BLaER1 treated with 17β-estradiol and CSF1 and Interleukin-3, amounts not matched to agents 10 nM and 100 nM (cell line): ENCODE measurements around the gene P2RX6.

Source experiments
- H3K27ac ChIP-seq, 11 experiments: shearing (Covaris generic); formaldehyde crosslinking; 2 replicates each; pipeline ENCODE4 v1.8.1; 2022
- H3K27me3 ChIP-seq, 11 experiments: shearing (Covaris generic); formaldehyde crosslinking; 2 replicates each; pipeline ENCODE4 v1.8.1; 2022
- H3K36me3 ChIP-seq, 11 experiments: shearing (Covaris generic); formaldehyde crosslinking; 2 replicates each; pipeline ENCODE4 v1.8.1; 2022
- H3K4me1 ChIP-seq, 10 experiments: shearing (Covaris generic); formaldehyde crosslinking; 2 replicates each; pipeline ENCODE4 v1.8.1; 2022
- H3K4me2 ChIP-seq, 11 experiments: shearing (Covaris generic); formaldehyde crosslinking; 2 replicates each; pipeline ENCODE4 v1.8.1; 2022
- H3K4me3 ChIP-seq, 10 experiments: shearing (Covaris generic); formaldehyde crosslinking; 2 replicates each; pipeline ENCODE4 v1.8.1; 2022
- H3K9ac ChIP-seq, 11 experiments: shearing (Covaris generic); formaldehyde crosslinking; 2 replicates each; pipeline ENCODE4 v1.8.1; 2022
- H3K9me3 ChIP-seq, 11 experiments: shearing (Covaris generic); formaldehyde crosslinking; replicated peaks in 1 of 11; 2 replicates each; pipeline ENCODE4 v1.8.1; 2022
- H4K20me1 ChIP-seq, 11 experiments: shearing (Covaris generic); formaldehyde crosslinking; 2 replicates each; pipeline ENCODE4 v1.8.1; 2022
- Cebpa-rat ChIP-seq, 11 experiments: shearing (Covaris generic); IDR thresholded peaks; 2 replicates each; pipeline ENCODE4 v1.8.1; 2022

Gene P2RX6

GRCh38 chr22:20979243-20979809 lies 35.6 kb upstream of the P2RX6 start:
- Histone ChIP-seq H3K27ac (no peak overlapping the region), H3K9me3 (peaks cover 8 to 10% (median 9%) of the 10 kb centered on the region in 11 experiments; a peak in 20 of 22 replicates), H3K36me3 (peaks cover 0 to 10% (median 8%) of the 10 kb centered on the region in 11 experiments; a peak in 9 of 22 replicates), H3K4me3 (no peak overlapping the region), H3K27me3 (no peaks in the 10 kb centered on the region), H4K20me1 (no peaks in the 10 kb centered on the region), H3K9ac (no peak overlapping the region), H3K4me1 (peaks cover 24 to 27% (median 26%) of the 10 kb centered on the region in 10 experiments), H3K4me2 (no peak overlapping the region)
- no peak for TF ChIP-seq Cebpa-rat (IDR thresholded peaks at IDR 0.05)

GRCh38 chr22:20979940-20980453 lies 35.0 kb upstream of the P2RX6 start:
- H3K4me1 ChIP-seq, result peaks cover 24 to 27% (median 26%) of the 10 kb centered on the region in 10 experiments
- peaks cover 8 to 10% (median 9%) of the 10 kb centered on the region in 11 experiments; a peak in 20 of 22 replicates for H3K9me3 ChIP-seq
- no peaks in the 10 kb centered on the region for H3K27me3 ChIP-seq
- no peak for TF ChIP-seq Cebpa-rat (IDR thresholded peaks at IDR 0.05)
- peaks cover 0 to 16% (median 12%) of the 10 kb centered on the region in 11 experiments; a peak in 10 of 22 replicates for H3K36me3 ChIP-seq
- H3K27ac ChIP-seq, result no peak overlapping the region
- no peak overlapping the region for H3K4me3 ChIP-seq
- no peaks in the 10 kb centered on the region; a peak in 1 of 22 replicates for H4K20me1 ChIP-seq
- H3K9ac ChIP-seq, result no peak overlapping the region
- H3K4me2 ChIP-seq, result no peak overlapping the region

GRCh38 chr22:20980523-20980922 lies 34.4 kb upstream of the P2RX6 start:
- H3K27me3 ChIP-seq, result no peaks in the 10 kb centered on the region
- peaks cover 24 to 27% (median 26%) of the 10 kb centered on the region in 10 experiments for H3K4me1 ChIP-seq
- H3K36me3 ChIP-seq, result peaks cover 3 to 21% (median 16%) of the 10 kb centered on the region in 11 experiments; a peak in 21 of 22 replicates
- no peak for TF ChIP-seq Cebpa-rat (IDR thresholded peaks at IDR 0.05)
- H3K9me3 ChIP-seq, result peaks cover 8 to 10% (median 9%) of the 10 kb centered on the region in 11 experiments; a peak in 20 of 22 replicates
- H3K4me3 ChIP-seq, result no peak overlapping the region
- H4K20me1 ChIP-seq, result peaks cover 0 to 4% (median 0%) of the 10 kb centered on the region in 11 experiments; a peak in 3 of 22 replicates
- peak overlapping the region in 4 of 11 experiments; percentile 86 to 94 (median 92); a peak in 4 of 22 replicates for H3K9ac ChIP-seq
- peak overlapping the region in 7 of 11 experiments; percentile 88 to 97 (median 94); a peak in 10 of 22 replicates for H3K4me2 ChIP-seq
- peak overlapping the region in 1 of 11 experiments; percentile 98; a peak in 1 of 22 replicates for H3K27ac ChIP-seq

GRCh38 chr22:20980938-20981722 lies 33.8 kb upstream of the P2RX6 start:
- H3K9ac ChIP-seq, result peak overlapping the region; percentile 83 to 94 (median 91)
- peaks cover 0 to 9% (median 0%) of the 10 kb centered on the region in 11 experiments; a peak in 5 of 22 replicates for H4K20me1 ChIP-seq
- H3K4me3 ChIP-seq, result peak overlapping the region; percentile 72 to 92 (median 82)
- peaks cover 8 to 10% (median 9%) of the 10 kb centered on the region in 11 experiments; a peak in 20 of 22 replicates for H3K9me3 ChIP-seq
- TF ChIP-seq Cebpa-rat (IDR thresholded peaks at IDR 0.05), result no peak
- peak overlapping the region; percentile 88 to 97 (median 94) for H3K4me2 ChIP-seq
- peak overlapping the region; percentile 58 to 98 (median 90) for H3K27ac ChIP-seq
- peaks cover 9 to 27% (median 22%) of the 10 kb centered on the region in 11 experiments for H3K36me3 ChIP-seq
- H3K4me1 ChIP-seq, result peaks cover 24 to 27% (median 26%) of the 10 kb centered on the region in 10 experiments
- no peaks in the 10 kb centered on the region for H3K27me3 ChIP-seq

GRCh38 chr22:20981787-20982562 lies 33.0 kb upstream of the P2RX6 start, which contains the start of gene LZTR1:
Gene LZTR1, plus strand, starts transcription at chr22:20982297. Its CDS starts 75 bp downstream, at chr22:20982372.
- peaks cover 15 to 34% (median 28%) of the 10 kb centered on the region in 11 experiments for H3K36me3 ChIP-seq
- peaks cover 8 to 10% (median 9%) of the 10 kb centered on the region in 11 experiments; a peak in 20 of 22 replicates for H3K9me3 ChIP-seq
- no peak for TF ChIP-seq Cebpa-rat (IDR thresholded peaks at IDR 0.05)
- peak within 1 kb of the TSS; percentile 72 to 92 (median 82) for H3K4me3 ChIP-seq
- no peaks in the 10 kb centered on the region for H3K27me3 ChIP-seq
- peaks cover 0 to 9% (median 0%) of the 10 kb centered on the region in 11 experiments; a peak in 5 of 22 replicates for H4K20me1 ChIP-seq
- H3K27ac ChIP-seq, result peak within 1 kb of the TSS; percentile 58 to 98 (median 90)
- peaks cover 24 to 27% (median 26%) of the 10 kb centered on the region in 10 experiments for H3K4me1 ChIP-seq
- peak within 1 kb of the TSS; percentile 88 to 97 (median 94) for H3K4me2 ChIP-seq
- H3K9ac ChIP-seq, result peak within 1 kb of the TSS; percentile 83 to 94 (median 91)

GRCh38 chr22:20982563-20982882 lies 32.4 kb upstream of the P2RX6 start:
- H3K4me2 ChIP-seq, result peak overlapping the region; percentile 88 to 97 (median 94)
- peaks cover 8 to 10% (median 9%) of the 10 kb centered on the region in 11 experiments; a peak in 20 of 22 replicates for H3K9me3 ChIP-seq
- H3K9ac ChIP-seq, result peak overlapping the region; percentile 83 to 94 (median 91)
- H3K36me3 ChIP-seq, result peaks cover 20 to 40% (median 33%) of the 10 kb centered on the region in 11 experiments
- no peak for TF ChIP-seq Cebpa-rat (IDR thresholded peaks at IDR 0.05)
- peak overlapping the region; percentile 58 to 98 (median 90) for H3K27ac ChIP-seq
- peak overlapping the region; percentile 72 to 92 (median 82) for H3K4me3 ChIP-seq
- peaks cover 0 to 11% (median 0%) of the 10 kb centered on the region in 11 experiments; a peak in 5 of 22 replicates for H4K20me1 ChIP-seq
- H3K27me3 ChIP-seq, result no peaks in the 10 kb centered on the region
- peaks cover 24 to 27% (median 26%) of the 10 kb centered on the region in 10 experiments for H3K4me1 ChIP-seq

- Histone ChIP-seq H3K9me3 (peaks cover 8 to 10% (median 9%) of the 10 kb centered on the region in 11 experiments; a peak in 20 of 22 replicates), H4K20me1 (peaks cover 0 to 18% (median 2%) of the 10 kb centered on the region in 11 experiments; a peak in 8 of 22 replicates), H3K4me2 (peak overlapping the region; percentile 88 to 97 (median 94)), H3K4me1 (peaks cover 24 to 27% (median 26%) of the 10 kb centered on the region in 10 experiments), H3K4me3 (peak overlapping the region; percentile 72 to 92 (median 82)), H3K27me3 (no peaks in the 10 kb centered on the region), H3K27ac (peak overlapping the region in 8 of 11 experiments; percentile 87 to 98 (median 92); a peak in 8 of 22 replicates), H3K36me3 (peaks cover 27 to 47% (median 40%) of the 10 kb centered on the region in 11 experiments), H3K9ac (peak overlapping the region; percentile 83 to 94 (median 91))
- no peak for TF ChIP-seq Cebpa-rat (IDR thresholded peaks at IDR 0.05)
Observed at GRCh38 chr22:20983081-20983771, 31.7 kb upstream of the P2RX6 start.
